T1000 (cell line): ENCODE data around the gene ADCY9.

Experiments used
- DNase-seq: peaks from one replicate; lab custom pipeline; 2025; ENCODE audit warnings: mixed read lengths; lab: John Stamatoyannopoulos, UW

Gene ADCY9

GRCh38 chr16:4123616-4124300 is 7.5 kb upstream of the ADCY9 start:
- DNase-seq: peak; percentile 48

- no peak for DNase-seq
Observed at GRCh38 chr16:4120176-4120575, 3.9 kb upstream of the ADCY9 start.

- no peak for DNase-seq
Observed at GRCh38 chr16:4117250-4117578, 972 bp upstream of the ADCY9 start.

GRCh38 chr16:4115949-4116318 is 308 bp downstream of the ADCY9 start:
- DNase-seq: no peak

- DNase-seq: peak; percentile 21
Observed at GRCh38 chr16:4115209-4115948, 863 bp downstream of the ADCY9 start.

GRCh38 chr16:4114257-4115208 is 1.7 kb downstream of the ADCY9 start:
- DNase-seq: no peak

- no peak for DNase-seq
Observed at GRCh38 chr16:4113358-4114256, 2.6 kb downstream of the ADCY9 start.

- no peak for DNase-seq
Observed at GRCh38 chr16:4111748-4112696, 4.2 kb downstream of the ADCY9 start.

GRCh38 chr16:4110680-4111079 is 5.6 kb downstream of the ADCY9 start:
- no peak for DNase-seq

GRCh38 chr16:4110065-4110464 is 6.2 kb downstream of the ADCY9 start:
- no peak for DNase-seq

- no peak for DNase-seq
Observed at GRCh38 chr16:4109250-4109736, 6.9 kb downstream of the ADCY9 start.

- no peak for DNase-seq
Observed at GRCh38 chr16:4106516-4106915, 9.7 kb downstream of the ADCY9 start.

GRCh38 chr16:4105848-4106247 is 10.4 kb downstream of the ADCY9 start:
- no peak for DNase-seq

- DNase-seq: no peak
Observed at GRCh38 chr16:4103745-4104144, 12.5 kb downstream of the ADCY9 start.

GRCh38 chr16:4101421-4102219 is 14.6 kb downstream of the ADCY9 start:
- DNase-seq: no peak

GRCh38 chr16:4098501-4098900 is 17.7 kb downstream of the ADCY9 start:
- DNase-seq: no peak

- DNase-seq: no peak
Observed at GRCh38 chr16:4097826-4098240, 18.4 kb downstream of the ADCY9 start.

GRCh38 chr16:4096509-4096908 is 19.7 kb downstream of the ADCY9 start:
- no peak for DNase-seq

GRCh38 chr16:4094127-4094773 is 22.0 kb downstream of the ADCY9 start:
- DNase-seq: no peak
